Erythroblast (primary cell): ENCODE measurements around the gene WHAMM.

Experiments
- GATA1 ChIP-seq: IDR thresholded peaks from 2 replicates; pipeline ENCODE4 v1.6.1; 2011; ENCODE audit warnings: low read depth, mild to moderate bottlenecking, control low read depth, low read length, moderate library complexity
- POLR2A ChIP-seq: IDR thresholded peaks from 2 replicates; pipeline ENCODE4 v1.6.1; 2011; ENCODE audit warnings: mild to moderate bottlenecking, low read length

GRCh38 chr15:82812994-82813393 is 3.6 kb downstream of the WHAMM start:
- TF ChIP-seq GATA1 (no peak), POLR2A (no peak)
